Embryonic facial prominence (tissue), 1 donor: Measurements from ENCODE around the gene HNRNPC.
"Not testable (repeated sequence)": the region's sequence is repeated elsewhere in the genome, so short reads cannot be mapped to it uniquely, and the experiment has no call there.

ENCODE experiments used
- DNase-seq: peaks from one replicate; pipeline ENCODE4 v3.0.0-alpha.2; 2016; ENCODE audit errors: extremely low spot score

Gene HNRNPC

DNA sequence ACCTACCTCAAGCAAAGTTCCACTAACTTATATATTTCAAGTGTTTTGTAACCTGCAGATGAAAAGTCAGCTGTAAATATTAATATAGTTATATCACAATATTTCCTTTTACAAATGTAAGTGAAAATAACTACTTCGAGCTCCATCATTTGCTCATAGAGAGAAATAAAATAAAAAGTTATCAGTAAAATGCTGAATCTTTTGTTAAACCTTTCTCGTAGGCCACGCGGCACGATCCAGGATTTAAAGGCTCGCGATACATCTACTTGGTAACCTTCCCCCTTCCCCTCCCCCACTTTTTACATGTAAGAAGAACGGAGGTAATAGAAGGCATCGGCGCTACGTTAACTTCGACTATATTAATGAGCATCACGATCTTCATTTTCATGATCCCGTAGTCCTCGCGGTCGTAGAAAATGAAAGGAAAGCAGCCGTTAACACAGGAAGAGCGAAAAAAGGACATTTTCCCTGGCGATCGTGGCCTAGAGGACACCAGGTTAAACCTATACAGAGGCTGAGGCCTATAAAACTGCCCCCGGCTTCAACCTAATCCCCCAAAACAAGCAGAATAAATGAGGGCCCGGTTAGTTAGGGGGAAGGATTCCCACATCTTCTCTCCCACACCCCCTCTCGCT lies 508 bp downstream of the HNRNPC start:
- DNase-seq: peak; percentile 37

- DNase-seq: peak; percentile 13
Measured at GRCh38 chr14:21267886-21268616, 1.2 kb downstream of the HNRNPC start.

DNA sequence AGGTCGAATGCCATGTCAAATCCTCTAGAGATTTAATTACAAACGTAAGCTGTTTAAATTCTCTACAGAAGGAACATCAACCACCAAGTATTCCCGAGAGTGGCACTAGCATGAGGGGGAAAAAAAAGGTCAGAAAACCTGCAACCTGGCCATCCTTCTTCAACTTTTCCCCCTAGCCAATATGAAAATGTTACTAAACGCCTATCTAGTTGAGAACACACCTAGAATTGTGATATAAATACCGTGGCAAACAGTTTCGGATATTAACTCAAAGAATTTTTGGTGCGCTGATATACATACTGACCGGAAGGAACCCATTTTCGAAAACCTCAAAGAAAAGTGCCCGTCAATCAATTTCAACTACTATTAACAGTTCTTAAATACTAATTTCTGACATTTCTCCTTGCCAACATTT lies 1.8 kb downstream of the HNRNPC start:
- DNase-seq: no peak

DNA sequence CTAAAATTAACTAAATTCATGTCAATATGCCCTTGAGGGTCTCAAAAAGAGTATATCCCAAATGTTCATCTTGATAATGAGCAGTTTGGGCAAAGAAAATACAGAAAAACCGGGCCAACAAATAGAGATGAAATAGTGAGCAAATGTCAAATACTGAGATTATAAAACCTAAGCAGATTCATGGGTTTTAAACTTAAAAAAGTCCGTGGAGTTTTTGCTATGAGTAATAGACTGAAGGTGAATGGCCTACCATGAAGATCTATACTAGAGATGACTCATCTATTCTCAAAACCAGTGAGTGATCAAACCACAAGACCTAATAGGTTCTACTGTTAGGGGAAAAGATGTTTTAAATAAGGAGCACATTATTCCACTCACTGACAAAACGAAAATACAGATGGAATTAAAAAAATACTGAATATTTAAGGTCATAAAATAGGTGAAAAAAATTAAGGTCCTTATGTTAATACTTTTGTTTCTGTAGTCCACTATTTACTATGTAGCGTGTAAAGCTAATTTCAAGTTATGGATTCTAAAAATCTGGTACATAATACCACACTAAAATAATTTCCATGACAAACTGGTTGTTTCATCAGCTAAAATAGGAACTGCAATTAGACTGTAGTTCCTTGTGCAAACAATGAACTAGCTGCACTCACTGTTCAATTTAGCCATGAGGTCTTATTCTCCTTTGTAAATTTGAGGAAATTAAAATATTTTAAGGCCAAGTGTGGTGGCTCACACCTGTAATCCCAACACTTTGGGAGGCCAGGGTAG lies 5.0 kb downstream of the HNRNPC start:
- DNase-seq: no peak

DNA sequence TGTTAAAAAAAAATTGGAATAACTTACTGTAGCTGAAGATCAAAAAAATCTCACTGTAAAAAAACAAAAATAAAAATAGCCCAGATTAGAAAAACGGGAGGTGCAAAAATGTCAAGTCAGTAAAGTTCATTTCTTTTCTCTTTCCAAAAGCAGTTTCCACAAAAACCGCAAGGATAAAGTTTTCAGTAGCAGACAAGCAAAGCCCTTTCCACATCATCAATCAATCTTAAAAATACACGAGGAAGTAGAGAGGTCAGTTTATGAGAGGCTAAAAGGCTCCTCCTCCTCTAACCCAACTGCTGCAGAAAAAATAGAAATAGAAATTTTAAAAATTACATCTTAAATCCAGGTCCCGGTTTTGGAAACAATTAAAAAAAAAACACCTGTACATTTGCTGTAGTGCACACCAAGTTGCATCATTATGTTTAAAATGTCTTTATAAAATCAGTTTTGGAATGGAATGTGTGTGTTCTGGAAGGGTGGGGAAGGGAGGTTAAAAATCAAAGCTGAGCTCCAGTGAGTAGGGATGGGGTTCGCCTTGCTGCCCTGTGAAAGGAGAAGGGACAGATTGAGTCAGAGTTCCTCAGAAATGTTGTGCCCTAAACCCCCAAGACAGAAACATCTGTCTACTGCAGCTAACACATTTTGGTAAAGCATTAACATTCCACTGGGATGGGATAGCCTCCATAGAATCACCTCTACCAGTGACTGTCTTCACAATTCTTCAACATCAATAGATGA lies 5.8 kb downstream of the HNRNPC start:
- no peak for DNase-seq

DNA sequence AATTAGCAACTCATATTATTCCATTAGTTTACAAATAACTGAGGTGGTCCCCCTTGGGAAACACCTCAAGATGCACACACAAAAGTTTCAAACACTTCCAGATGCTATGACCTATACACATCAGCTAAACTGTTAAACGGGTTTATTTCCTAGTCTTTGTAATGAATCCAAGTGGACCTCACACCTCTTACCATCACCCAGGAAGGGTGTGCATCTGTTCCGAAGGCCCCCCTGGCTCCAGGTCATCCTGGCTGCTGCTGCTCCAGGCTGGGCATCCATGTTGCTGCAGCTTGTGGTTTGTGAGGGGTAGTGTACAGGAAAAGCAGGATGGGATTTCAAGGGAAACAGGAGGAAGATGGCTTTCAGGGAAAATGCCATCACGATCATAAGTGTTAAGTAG lies 6.8 kb downstream of the HNRNPC start:
- DNase-seq: no peak

DNA sequence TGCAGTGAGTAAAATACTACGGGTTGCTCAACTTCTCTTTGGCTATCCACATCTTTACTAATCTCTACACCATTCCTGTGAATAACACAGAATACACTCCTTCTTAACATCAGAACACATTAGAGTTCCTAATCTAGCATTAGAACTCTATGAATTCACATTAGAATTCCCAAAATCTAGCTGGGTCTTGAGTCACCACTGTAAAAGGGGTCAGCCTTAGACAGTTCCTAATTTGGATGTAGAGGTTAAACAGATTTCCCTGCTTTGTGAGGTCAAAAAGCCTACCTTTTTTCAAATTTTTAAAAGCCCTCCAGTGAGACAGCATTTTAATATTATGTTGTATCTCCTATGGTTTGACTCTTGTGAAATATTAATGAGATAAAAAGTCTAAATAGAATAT lies 7.4 kb downstream of the HNRNPC start:
- DNase-seq: no peak

DNA sequence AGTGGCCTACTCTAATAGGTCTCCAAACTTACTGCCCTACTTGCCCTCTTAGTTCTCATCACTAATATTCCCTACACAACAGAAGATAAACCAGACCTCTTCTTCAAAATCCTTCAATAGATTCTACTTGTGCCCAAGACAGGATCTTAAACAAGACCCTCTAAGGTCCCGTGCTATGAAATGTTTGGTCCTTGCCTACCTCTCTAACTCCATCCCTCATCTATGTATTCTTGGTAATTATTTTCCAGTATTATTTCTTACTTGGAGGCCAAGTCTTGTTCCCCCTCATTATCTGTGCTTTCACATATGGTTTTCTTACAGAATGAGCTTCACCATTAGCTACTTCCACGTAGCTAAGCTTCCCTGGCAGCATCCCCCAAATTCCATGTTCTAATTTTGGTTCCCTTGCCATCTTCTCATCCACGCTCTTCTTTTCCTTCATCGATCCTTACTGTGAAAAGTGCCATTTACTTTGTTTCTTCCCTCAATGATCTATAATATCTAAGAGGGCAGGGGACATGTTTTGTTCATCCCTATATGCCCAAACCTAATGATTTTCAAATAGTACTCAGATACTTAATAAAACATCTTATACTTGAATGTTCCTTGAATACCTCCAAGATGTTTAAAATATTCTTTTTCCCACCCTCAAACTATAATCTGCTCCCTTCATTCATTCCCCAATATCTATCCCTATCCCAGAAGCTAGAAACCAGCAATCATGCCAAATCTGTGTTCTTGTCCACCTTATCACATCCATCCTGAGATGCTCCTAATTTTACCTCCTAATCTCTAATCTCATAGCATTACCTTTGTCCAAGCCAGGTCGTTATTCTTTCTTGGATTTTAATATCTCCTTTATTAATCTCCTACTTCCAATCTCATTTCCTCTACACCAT lies 10.1 kb downstream of the HNRNPC start:
- DNase-seq: no peak

- no peak for DNase-seq
Measured at GRCh38 chr14:21258005-21258888, 11.0 kb downstream of the HNRNPC start.

DNA sequence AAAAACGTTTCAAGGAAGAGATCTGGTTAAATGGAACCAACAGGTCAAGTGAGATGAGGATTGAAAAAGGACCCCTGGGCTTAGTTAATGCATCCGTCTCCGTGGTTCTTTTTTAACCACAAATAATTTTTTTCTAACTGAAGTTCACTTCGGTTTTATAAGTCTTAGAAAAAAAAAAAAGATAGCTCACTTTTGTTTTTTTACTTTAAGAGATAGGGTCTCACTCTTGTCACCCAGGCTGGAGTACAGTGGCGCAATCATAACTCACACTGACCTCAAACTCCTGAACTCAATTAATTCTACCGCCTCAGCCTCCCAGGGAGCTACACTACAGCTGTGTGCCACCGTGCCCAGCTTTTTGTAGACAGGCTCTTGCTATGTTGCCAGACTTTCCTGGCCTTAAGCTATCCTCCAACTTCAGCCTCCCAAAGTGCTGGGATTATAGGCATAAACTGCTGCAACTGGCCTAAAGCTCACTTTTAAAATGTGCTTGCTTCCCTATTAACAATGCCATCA lies 11.8 kb downstream of the HNRNPC start:
- no peak for DNase-seq

GRCh38 chr14:21256539-21257393 lies 12.5 kb downstream of the HNRNPC start:
- no peak for DNase-seq

GRCh38 chr14:21256102-21256447 lies 13.2 kb downstream of the HNRNPC start:
- not testable (repeated sequence) for DNase-seq

- DNase-seq: no peak
Measured at GRCh38 chr14:21255385-21256101, 13.7 kb downstream of the HNRNPC start.

GRCh38 chr14:21252149-21252548 lies 17.1 kb downstream of the HNRNPC start:
- no peak for DNase-seq

- DNase-seq: no peak
Measured at GRCh38 chr14:21251215-21251614, 18.0 kb downstream of the HNRNPC start.

- no peak for DNase-seq
Measured at GRCh38 chr14:21248739-21249411, 20.4 kb downstream of the HNRNPC start.

- no peak for DNase-seq
Measured at GRCh38 chr14:21248338-21248737, 20.9 kb downstream of the HNRNPC start.

- no peak for DNase-seq
Measured at GRCh38 chr14:21245813-21246212, 23.4 kb downstream of the HNRNPC start.
